Large intestine (tissue), 12 donors: Measurements from ENCODE around the gene BGN. TPM values are rescaled to one million over a fixed set of nuclear protein-coding genes. Genes with fewer than 3 reads are reported as not detected.

ENCODE experiments used
- DNase-seq, 2 donors: peaks; one replicate each; pipeline versions ENCODE4 v3.0.0 to v3.0.0-alpha.2; 2013
- H3K27ac ChIP-seq: one replicate; pipeline ENCODE4 v1.5.1; 2013; ENCODE audit warnings: low read length
- H3K27me3 ChIP-seq: 2 replicates; pipeline ENCODE4 v1.6.1; 2013; ENCODE audit warnings: low read length; ENCODE audit not compliant: control insufficient read depth, insufficient read depth
- H3K36me3 ChIP-seq: 2 replicates; pipeline ENCODE4 v1.6.1; 2013; ENCODE audit warnings: low read length; ENCODE audit not compliant: control insufficient read depth, insufficient read depth
- H3K4me1 ChIP-seq: one replicate; pipeline ENCODE4 v1.6.1; 2013; ENCODE audit warnings: low read length; ENCODE audit not compliant: control insufficient read depth, insufficient read depth
- H3K4me3 ChIP-seq: one replicate; pipeline ENCODE4 v1.5.1; 2013; ENCODE audit warnings: low read length
- H3K9me3 ChIP-seq: one replicate; pipeline ENCODE4 v1.6.1; 2013; ENCODE audit warnings: mild to moderate bottlenecking, low read depth, low read length, moderate library complexity; ENCODE audit not compliant: control insufficient read depth
- WGBS: methylation state at CpG from one replicate; pipeline ENCODE4 v1.1.5; 2013; ENCODE audit warnings: low lambda C conversion rate; ENCODE audit not compliant: insufficient coverage; 5-methylcytosine and 5-hydroxymethylcytosine counted together
- long read RNA-seq, 11 donors: transcript quantifications; one replicate each; lab custom pipeline, GENCODE V29; 2026
- polyA plus RNA-seq: library from polyadenylated mRNA; unstranded; fragments of 120-200 nt; gene quantifications from one replicate; pipeline ENCODE4 v1.2.1, GENCODE V29; 2013

BGN gene
- 17.2 TPM for polyA plus RNA-seq
- long read RNA-seq, donor 1, partial matches to known transcripts, result 0 of 2 reads
- long read RNA-seq, donor 1, other reads (novel, unspliced or antisense), result 0 of 2 reads
- long read RNA-seq, donor 2, transcript BGN-201 (8 exons, 2,402 nt), result major isoform, 7 of 7 reads
- long read RNA-seq, donor 2, partial matches to known transcripts, result 0 of 7 reads
- long read RNA-seq, donor 2, other reads (novel, unspliced or antisense), result 0 of 7 reads
- long read RNA-seq, donor 3, partial matches to known transcripts, result 0 of 4 reads
- long read RNA-seq, donor 3, other reads (novel, unspliced or antisense), result 0 of 4 reads
- long read RNA-seq, donor 4, result 0 reads
- long read RNA-seq, donor 5, transcript BGN-201 (8 exons, 2,402 nt), result major isoform, 8 of 15 reads
- long read RNA-seq, donor 5, partial matches to known transcripts, result 7 of 15 reads
- long read RNA-seq, donor 5, other reads (novel, unspliced or antisense), result 0 of 15 reads
- long read RNA-seq, donor 6, transcript BGN-201 (8 exons, 2,402 nt), result major isoform, 9 of 9 reads
- long read RNA-seq, donor 6, partial matches to known transcripts, result 0 of 9 reads
- long read RNA-seq, donor 6, other reads (novel, unspliced or antisense), result 0 of 9 reads
- long read RNA-seq, donor 7, transcript BGN-201 (8 exons, 2,402 nt), result major isoform, 5 of 5 reads
- long read RNA-seq, donor 7, partial matches to known transcripts, result 0 of 5 reads
- long read RNA-seq, donor 7, other reads (novel, unspliced or antisense), result 0 of 5 reads
- long read RNA-seq, donor 8, transcript BGN-201 (8 exons, 2,402 nt), result major isoform, 6 of 14 reads
- long read RNA-seq, donor 8, partial matches to known transcripts, result 8 of 14 reads
- long read RNA-seq, donor 8, other reads (novel, unspliced or antisense), result 0 of 14 reads
- long read RNA-seq, donor 9, partial matches to known transcripts, result 0 of 2 reads
- long read RNA-seq, donor 9, other reads (novel, unspliced or antisense), result 0 of 2 reads
- long read RNA-seq, donor 10, partial matches to known transcripts, result 0 of 4 reads
- long read RNA-seq, donor 10, other reads (novel, unspliced or antisense), result 0 of 4 reads
- long read RNA-seq, donor 11, transcript BGN-201 (8 exons, 2,402 nt), result major isoform, 5 of 5 reads
- long read RNA-seq, donor 11, partial matches to known transcripts, result 0 of 5 reads
- long read RNA-seq, donor 11, other reads (novel, unspliced or antisense), result 0 of 5 reads

- Histone ChIP-seq H3K27ac (no peak within 1 kb of the TSS), H3K27me3 (no peaks in the 10 kb centered on the region), H3K36me3 (no peaks in the 10 kb centered on the region), H3K4me3 (peak within 1 kb of the TSS; percentile 30), H3K4me1 (peaks cover 23% of the 10 kb centered on the region), H3K9me3 (no peaks in the 10 kb centered on the region)
- DNase-seq, result peak in 1 of 2 donors; percentile 37
- WGBS, result no CpG with 5 or more reads among the region's 41 CpGs
Measured at GRCh38 chrX:153494541-153495361, at the start of gene BGN. BGN (plus strand) TSS chrX:153494980; CDS start chrX:153504632, 9,652 bp downstream.

GRCh38 chrX:153445106-153445855 lies 49.5 kb upstream of the BGN start:
- no peak for DNase-seq
- H3K9me3 ChIP-seq, result no peaks in the 10 kb centered on the region
- WGBS, result no CpG with 5 or more reads among the region's 35 CpGs
- no peaks in the 10 kb centered on the region for H3K4me1 ChIP-seq
- no peak overlapping the region for H3K27ac ChIP-seq
- no peaks in the 10 kb centered on the region for H3K27me3 ChIP-seq
- no peak overlapping the region for H3K4me3 ChIP-seq
- H3K36me3 ChIP-seq, result no peaks in the 10 kb centered on the region

- Histone ChIP-seq H3K4me1 (no peaks in the 10 kb centered on the region), H3K27ac (no peak within 1 kb of the TSS), H3K27me3 (no peaks in the 10 kb centered on the region), H3K9me3 (no peaks in the 10 kb centered on the region), H3K36me3 (no peaks in the 10 kb centered on the region), H3K4me3 (no peak within 1 kb of the TSS)
- WGBS, result no CpG with 5 or more reads among the region's 30 CpGs
- DNase-seq, result no peak
Measured at GRCh38 chrX:153445856-153446635, 48.7 kb upstream of the BGN start, which contains the start of gene TREX2. TREX2 (minus strand) TSS chrX:153446056; CDS start chrX:153445430, 626 bp downstream.

DNA sequence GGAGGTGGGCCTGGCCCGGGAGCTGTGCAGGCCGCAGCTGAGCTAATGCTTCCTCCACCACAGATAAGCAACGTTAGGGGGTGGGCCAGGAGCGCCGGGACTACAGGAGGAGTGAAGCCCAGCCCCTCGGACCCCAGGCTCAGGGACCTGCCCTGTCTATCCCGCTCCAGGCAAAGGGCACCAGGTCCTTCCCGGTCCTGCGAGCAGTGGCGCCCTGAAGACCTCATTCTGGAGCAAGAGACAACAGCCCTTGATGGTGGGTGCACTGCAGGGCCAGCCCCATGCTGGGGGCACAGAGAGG lies 48.2 kb upstream of the BGN start:
- Histone ChIP-seq H3K9me3 (no peaks in the 10 kb centered on the region), H3K4me1 (no peaks in the 10 kb centered on the region), H3K27ac (no peak overlapping the region), H3K36me3 (no peaks in the 10 kb centered on the region), H3K27me3 (no peaks in the 10 kb centered on the region), H3K4me3 (no peak overlapping the region)
- WGBS, result no CpG with 5 or more reads among the region's 10 CpGs
- DNase-seq, result no peak

DNA sequence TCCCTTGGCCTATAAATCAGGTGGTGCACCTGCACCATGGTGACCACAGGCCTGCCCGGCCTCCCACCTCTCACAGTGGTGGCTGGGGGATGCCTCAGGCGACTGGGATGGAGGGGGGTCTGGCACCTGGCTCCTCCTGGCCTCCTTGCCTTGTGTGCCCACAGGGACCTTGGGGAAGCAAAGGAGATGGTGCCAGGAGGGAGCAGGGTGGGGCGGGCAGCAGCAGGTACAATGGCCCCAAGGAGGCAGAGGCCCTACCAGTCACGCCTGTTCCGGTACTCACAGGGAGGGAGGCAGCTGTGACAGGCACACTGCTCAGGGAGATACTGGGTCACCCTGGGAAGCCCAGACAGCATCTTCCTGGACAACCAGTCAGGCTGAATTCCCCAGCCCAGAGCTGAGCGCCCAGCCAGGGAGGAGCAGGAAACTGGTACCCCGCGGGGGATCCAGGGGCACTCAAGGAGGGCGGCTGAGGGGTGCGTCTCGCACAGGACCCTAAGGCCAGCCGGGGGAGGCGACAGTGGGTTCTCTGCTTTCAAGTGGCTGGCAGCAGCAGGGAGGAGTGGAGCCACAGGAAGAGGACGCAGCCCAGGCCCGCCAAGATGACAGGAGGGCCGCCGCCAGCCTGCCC lies 47.7 kb upstream of the BGN start:
- WGBS, result no CpG with 5 or more reads among the region's 17 CpGs
- Histone ChIP-seq H3K4me3 (no peak overlapping the region), H3K36me3 (no peaks in the 10 kb centered on the region), H3K27ac (no peak overlapping the region), H3K27me3 (no peaks in the 10 kb centered on the region), H3K9me3 (no peaks in the 10 kb centered on the region), H3K4me1 (no peaks in the 10 kb centered on the region)
- DNase-seq, result no peak

DNA sequence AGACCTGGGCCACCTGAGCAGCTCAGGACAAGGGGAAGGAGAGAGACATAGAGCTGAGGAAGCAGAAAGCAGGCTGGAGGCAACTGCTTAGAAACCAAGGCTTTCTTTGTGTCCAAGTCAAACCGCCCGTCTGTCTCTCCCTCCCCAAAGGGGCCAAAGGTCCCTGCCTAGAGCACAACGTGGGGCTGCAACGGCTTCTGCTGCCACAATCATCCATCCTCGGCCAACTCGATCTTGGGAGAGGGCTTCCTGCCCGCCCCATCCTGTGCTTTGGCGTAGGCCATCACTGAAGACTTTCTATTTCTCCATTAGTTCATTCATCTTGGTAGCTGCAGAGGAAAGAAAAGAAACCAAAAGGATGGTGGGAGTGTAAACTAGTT lies 47.2 kb upstream of the BGN start:
- DNase-seq, result no peak
- no peaks in the 10 kb centered on the region for H3K27me3 ChIP-seq
- no peaks in the 10 kb centered on the region for H3K9me3 ChIP-seq
- H3K27ac ChIP-seq, result no peak overlapping the region
- no peaks in the 10 kb centered on the region for H3K4me1 ChIP-seq
- WGBS, result no CpG with 5 or more reads among the region's 8 CpGs
- H3K4me3 ChIP-seq, result no peak overlapping the region
- no peaks in the 10 kb centered on the region for H3K36me3 ChIP-seq

GRCh38 chrX:153448556-153449367 lies 46.0 kb upstream of the BGN start:
- DNase-seq, result peak; percentile 40 to 68

GRCh38 chrX:153449368-153450113 lies 45.2 kb upstream of the BGN start:
- Histone ChIP-seq H3K27ac (no peak overlapping the region), H3K36me3 (peaks cover 3% of the 10 kb centered on the region), H3K4me1 (no peaks in the 10 kb centered on the region), H3K4me3 (no peak overlapping the region), H3K9me3 (no peaks in the 10 kb centered on the region), H3K27me3 (no peaks in the 10 kb centered on the region)
- no CpG with 5 or more reads among the region's 15 CpGs for WGBS
- no peak for DNase-seq

More at GRCh38 chrX:153448556-153449367, 46.0 kb upstream of the BGN start:
- Histone ChIP-seq H3K4me3 (no peak overlapping the region), H3K27me3 (no peaks in the 10 kb centered on the region), H3K36me3 (peaks cover 1% of the 10 kb centered on the region), H3K9me3 (no peaks in the 10 kb centered on the region), H3K27ac (no peak overlapping the region), H3K4me1 (no peaks in the 10 kb centered on the region)
- no CpG with 5 or more reads among the region's 21 CpGs for WGBS
